ENCODE data around the gene ZNF234.

DNA sequence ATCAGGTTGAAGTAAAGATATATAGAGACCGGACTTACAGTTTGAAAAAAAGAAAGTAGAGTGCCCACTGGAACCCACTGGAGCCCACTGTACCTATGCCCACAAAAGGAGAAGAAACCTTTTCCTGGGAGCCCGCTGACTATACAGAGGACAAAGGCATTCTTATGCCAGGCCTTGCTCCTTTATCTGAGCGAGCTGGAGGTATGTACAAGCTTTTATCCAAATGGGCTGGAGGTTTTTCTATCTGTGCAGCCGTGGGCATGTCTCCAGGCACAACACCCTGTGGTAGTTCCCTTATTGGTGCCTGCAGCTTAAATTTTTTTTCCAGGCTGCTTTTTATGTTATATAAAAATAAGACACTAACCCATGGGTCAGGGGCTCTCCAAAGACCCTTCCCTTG lies 8.4 kb downstream of the ZNF234 start:
- TF ChIP-seq, protein P1, sequence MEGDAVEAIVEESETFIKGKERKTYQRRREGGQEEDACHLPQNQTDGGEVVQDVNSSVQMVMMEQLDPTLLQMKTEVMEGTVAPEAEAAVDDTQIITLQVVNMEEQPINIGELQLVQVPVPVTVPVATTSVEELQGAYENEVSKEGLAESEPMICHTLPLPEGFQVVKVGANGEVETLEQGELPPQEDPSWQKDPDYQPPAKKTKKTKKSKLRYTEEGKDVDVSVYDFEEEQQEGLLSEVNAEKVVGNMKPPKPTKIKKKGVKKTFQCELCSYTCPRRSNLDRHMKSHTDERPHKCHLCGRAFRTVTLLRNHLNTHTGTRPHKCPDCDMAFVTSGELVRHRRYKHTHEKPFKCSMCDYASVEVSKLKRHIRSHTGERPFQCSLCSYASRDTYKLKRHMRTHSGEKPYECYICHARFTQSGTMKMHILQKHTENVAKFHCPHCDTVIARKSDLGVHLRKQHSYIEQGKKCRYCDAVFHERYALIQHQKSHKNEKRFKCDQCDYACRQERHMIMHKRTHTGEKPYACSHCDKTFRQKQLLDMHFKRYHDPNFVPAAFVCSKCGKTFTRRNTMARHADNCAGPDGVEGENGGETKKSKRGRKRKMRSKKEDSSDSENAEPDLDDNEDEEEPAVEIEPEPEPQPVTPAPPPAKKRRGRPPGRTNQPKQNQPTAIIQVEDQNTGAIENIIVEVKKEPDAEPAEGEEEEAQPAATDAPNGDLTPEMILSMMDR (conservative IDR thresholded peaks at IDR 0.05 in 1 of 2, IDR thresholded peaks at IDR 0.05 in 1 of 2; ENCODE audit: low read depth in 1 of 2, low read length in 2 of 2), result no peak
- TF ChIP-seq EZH2 (IDR thresholded peaks at IDR 0.05; ENCODE audit: low read length, missing control alignments), result no peak
